HAP-1 (cell line): ENCODE data around the gene CD177.

Source experiments
- DNase-seq, 2 experiments: peaks; one replicate each; pipeline ENCODE4 v3.0.0-alpha.2; 2016 to 2020; ENCODE audit warnings: low spot score in 2 of 2
- H3K27me3 ChIP-seq: fragments of 250-450 bp; sonication (Bioruptor Pico); 2 replicates; pipeline ENCODE4 v1.5.1; 2020; ENCODE audit warnings: low read depth, mild to moderate bottlenecking, moderate library complexity
- H3K36me3 ChIP-seq: fragments of 250-450 bp; sonication (Bioruptor Pico); replicated peaks from 2 replicates; pipeline ENCODE4 v1.5.1; 2020; ENCODE audit warnings: mild to moderate bottlenecking
- H3K4me1 ChIP-seq: fragments of 250-450 bp; sonication (Bioruptor Pico); 2 replicates; pipeline ENCODE4 v1.5.1; 2020; ENCODE audit warnings: mild to moderate bottlenecking
- H3K4me3 ChIP-seq: fragments of 250-450 bp; sonication (Bioruptor Pico); 2 replicates; pipeline ENCODE4 v1.5.1; 2020; ENCODE audit warnings: mild to moderate bottlenecking, moderate library complexity
- H3K9me3 ChIP-seq: fragments of 250-450 bp; sonication (Bioruptor Pico); 2 replicates; pipeline ENCODE4 v1.5.1; 2020; ENCODE audit warnings: mild to moderate bottlenecking, moderate library complexity
- in situ Hi-C: fragments of 300-500 bp; cut with MboI; formaldehyde crosslinking; loops from 3 replicates; pipeline ENCODE4 v1.14.3; 2020; ENCODE audit warnings: low sequenced_read_pairs, inconsistent platforms, mixed read lengths

CD177 gene

DNA sequence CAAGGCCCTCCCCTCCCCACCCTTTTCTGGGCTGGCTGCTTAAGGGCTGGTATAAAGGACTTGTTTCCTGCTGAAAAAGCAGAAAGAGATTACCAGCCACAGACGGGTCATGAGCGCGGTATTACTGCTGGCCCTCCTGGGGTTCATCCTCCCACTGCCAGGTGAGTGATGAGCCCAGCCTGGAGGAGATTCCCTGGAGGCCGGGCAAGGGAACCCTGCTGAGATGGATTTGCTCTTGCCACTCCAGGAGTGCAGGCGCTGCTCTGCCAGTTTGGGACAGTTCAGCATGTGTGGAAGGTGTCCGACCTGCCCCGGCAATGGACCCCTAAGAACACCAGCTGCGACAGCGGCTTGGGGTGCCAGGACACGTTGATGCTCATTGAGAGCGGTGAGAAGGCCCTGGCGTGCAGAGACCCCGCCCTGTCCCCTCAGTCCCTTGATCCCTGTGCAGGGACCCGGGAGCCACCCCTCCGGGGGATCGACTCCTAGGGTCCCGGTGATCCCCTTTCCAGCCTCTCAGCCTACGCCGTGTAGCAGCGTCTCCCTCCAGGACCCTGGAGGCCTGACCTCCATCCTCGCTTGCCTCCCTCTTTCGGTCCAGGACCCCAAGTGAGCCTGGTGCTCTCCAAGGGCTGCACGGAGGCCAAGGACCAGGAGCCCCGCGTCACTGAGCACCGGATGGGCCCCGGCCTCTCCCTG is at the start of gene CD177:
CD177 (plus strand) TSS at position 81 of the 699 bp plus-strand sequence; CDS start at position 110, 29 bp downstream.
- Histone ChIP-seq H3K27me3 (no peaks in the 10 kb centered on the region), H3K4me3 (no peak within 1 kb of the TSS), H3K4me1 (no peaks in the 10 kb centered on the region), H3K9me3 (no peaks in the 10 kb centered on the region), H3K36me3 (no peaks in the 10 kb centered on the region)
- in situ Hi-C loops = no loop called here
- DNase-seq = no peak

DNA sequence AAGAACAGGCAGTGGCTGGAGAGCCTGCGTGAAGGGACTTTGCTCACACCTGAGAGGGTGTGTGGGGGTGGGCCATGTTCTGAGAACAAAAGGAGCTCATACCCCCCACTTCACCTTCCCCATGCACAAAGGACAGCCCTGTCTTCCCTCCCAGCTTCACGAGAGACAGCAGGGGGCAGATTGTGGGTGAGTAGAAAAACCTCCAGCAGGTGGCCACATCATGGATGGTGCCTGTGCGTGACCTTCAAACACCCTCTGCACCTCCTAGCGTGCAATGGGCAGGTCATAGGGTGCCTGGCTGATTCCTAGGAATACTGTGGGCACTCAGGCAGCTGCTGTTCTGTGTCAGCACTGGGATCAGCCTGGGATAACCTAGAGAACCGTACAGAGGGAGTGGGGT is 47.8 kb upstream of the CD177 start:
- Histone ChIP-seq H3K4me3 (no peak overlapping the region), H3K27me3 (0 out of 2 replicates have a peak, but pooled peaks cover 2% of the 10 kb centered on the region), H3K36me3 (no peaks in the 10 kb centered on the region), H3K4me1 (no peaks in the 10 kb centered on the region), H3K9me3 (no peaks in the 10 kb centered on the region; the same call in 1 of the 2 replicates)
- in situ Hi-C loops = no loop called here
- no peak for DNase-seq

GRCh38 chr19:43306097-43306496 is 47.4 kb upstream of the CD177 start:
- in situ Hi-C loops = no loop called here
- no peaks in the 10 kb centered on the region for H3K36me3 ChIP-seq
- H3K4me1 ChIP-seq = no peaks in the 10 kb centered on the region
- 0 out of 2 replicates have a peak, but pooled peaks cover 2% of the 10 kb centered on the region for H3K27me3 ChIP-seq
- no peak for DNase-seq
- H3K4me3 ChIP-seq = no peak overlapping the region
- no peaks in the 10 kb centered on the region; the same call in 1 of the 2 replicates for H3K9me3 ChIP-seq

DNA sequence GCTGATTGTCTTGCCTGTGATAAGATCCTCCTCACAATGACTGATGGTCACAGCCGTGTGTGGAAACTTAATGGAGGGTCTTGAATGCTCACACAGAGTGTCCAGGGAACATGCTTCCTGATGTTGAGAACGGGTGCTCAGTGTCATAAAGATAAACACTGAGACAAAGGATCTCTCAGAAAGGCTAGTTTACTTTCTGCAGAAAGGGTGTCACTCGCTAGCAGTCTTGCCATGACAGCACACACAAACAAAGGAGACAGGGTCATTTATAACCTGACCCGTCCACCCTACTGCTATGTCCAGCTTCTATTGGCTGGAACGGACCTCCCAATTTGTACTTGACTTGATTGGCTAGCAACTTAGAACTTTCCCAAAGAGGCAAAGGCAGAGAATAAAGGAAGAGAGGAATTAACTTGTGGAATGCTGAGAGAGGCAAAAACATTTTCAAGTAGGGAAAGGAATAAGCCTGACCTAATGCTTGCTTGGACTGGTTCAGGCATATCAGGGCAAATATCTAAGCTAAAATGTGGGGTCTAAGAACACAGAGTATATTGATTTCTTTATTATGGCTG is 45.2 kb upstream of the CD177 start:
- no peak overlapping the region for H3K4me3 ChIP-seq
- H3K4me1 ChIP-seq = no peaks in the 10 kb centered on the region
- H3K9me3 ChIP-seq = no peaks in the 10 kb centered on the region; the same call in 1 of the 2 replicates
- in situ Hi-C loops = no loop called here
- no peaks in the 10 kb centered on the region for H3K36me3 ChIP-seq
- no peaks in the 10 kb centered on the region for H3K27me3 ChIP-seq
- DNase-seq = no peak

GRCh38 chr19:43309466-43309865 is 44.0 kb upstream of the CD177 start:
- in situ Hi-C loops = no loop called here

DNA sequence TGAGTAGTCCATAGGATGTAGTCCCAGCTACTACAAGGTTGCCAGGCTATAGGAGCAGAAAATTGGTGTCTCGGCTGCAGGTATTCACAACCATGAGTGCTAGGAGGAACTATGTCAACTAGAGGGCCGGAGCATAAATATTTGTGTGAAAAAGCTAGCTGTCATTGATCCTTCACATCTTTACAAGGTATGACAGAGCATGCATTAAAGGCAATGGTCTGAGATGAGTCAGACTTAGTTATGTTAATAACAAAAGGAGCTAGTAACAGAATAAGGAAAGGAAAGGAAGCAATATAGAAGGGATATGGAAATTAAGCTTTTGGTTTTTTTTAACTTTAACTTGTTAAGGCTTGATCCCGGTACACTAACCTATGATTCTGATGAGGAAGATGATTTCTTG is 43.3 kb upstream of the CD177 start:
- peaks cover 2% of the 10 kb centered on the region; the same call in 1 of the 2 replicates for H3K9me3 ChIP-seq
- H3K27me3 ChIP-seq = no peaks in the 10 kb centered on the region
- no peaks in the 10 kb centered on the region for H3K4me1 ChIP-seq
- no peak for DNase-seq
- in situ Hi-C loops = no loop called here
- H3K36me3 ChIP-seq = no peaks in the 10 kb centered on the region
- H3K4me3 ChIP-seq = no peak overlapping the region

More at GRCh38 chr19:43309466-43309865, 44.0 kb upstream of the CD177 start:
- H3K27me3 ChIP-seq = no peaks in the 10 kb centered on the region
- no peak overlapping the region for H3K4me3 ChIP-seq
- H3K4me1 ChIP-seq = no peaks in the 10 kb centered on the region
- H3K36me3 ChIP-seq = no peaks in the 10 kb centered on the region
- H3K9me3 ChIP-seq = no peaks in the 10 kb centered on the region; the same call in 1 of the 2 replicates
- no peak for DNase-seq

- no peak for DNase-seq
- no peaks in the 10 kb centered on the region for H3K36me3 ChIP-seq
- H3K27me3 ChIP-seq = no peaks in the 10 kb centered on the region
- peaks cover 2% of the 10 kb centered on the region; the same call in 1 of the 2 replicates for H3K9me3 ChIP-seq
- in situ Hi-C loops = no loop called here
- no peak overlapping the region for H3K4me3 ChIP-seq
- no peaks in the 10 kb centered on the region for H3K4me1 ChIP-seq
These were observed 42.2 kb upstream of the CD177 start for GRCh38 chr19:43311256-43311655.

DNA sequence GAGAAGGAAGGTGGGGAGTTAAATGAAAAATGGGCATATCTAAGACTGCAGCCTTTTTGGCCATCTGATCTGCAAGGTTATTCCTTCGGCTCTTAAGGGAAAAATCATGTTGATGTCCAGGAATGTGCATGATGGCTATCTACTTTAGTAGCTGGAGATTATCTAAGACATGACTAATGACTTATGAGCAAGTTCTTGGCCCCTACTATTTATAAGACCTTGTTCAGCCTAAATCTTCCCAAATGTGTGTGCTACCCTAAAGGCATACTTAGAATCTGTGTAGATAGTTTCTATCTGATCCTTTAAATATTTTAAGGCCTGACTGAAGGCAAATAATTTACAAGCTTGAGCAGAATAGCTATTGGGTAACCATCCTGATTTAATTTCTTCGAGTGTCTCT is 41.8 kb upstream of the CD177 start:
- H3K27me3 ChIP-seq = no peaks in the 10 kb centered on the region
- no peak overlapping the region for H3K4me3 ChIP-seq
- DNase-seq = no peak
- peaks cover 2% of the 10 kb centered on the region; the same call in 1 of the 2 replicates for H3K9me3 ChIP-seq
- no peaks in the 10 kb centered on the region for H3K36me3 ChIP-seq
- in situ Hi-C loops = no loop called here
- no peaks in the 10 kb centered on the region for H3K4me1 ChIP-seq

DNA sequence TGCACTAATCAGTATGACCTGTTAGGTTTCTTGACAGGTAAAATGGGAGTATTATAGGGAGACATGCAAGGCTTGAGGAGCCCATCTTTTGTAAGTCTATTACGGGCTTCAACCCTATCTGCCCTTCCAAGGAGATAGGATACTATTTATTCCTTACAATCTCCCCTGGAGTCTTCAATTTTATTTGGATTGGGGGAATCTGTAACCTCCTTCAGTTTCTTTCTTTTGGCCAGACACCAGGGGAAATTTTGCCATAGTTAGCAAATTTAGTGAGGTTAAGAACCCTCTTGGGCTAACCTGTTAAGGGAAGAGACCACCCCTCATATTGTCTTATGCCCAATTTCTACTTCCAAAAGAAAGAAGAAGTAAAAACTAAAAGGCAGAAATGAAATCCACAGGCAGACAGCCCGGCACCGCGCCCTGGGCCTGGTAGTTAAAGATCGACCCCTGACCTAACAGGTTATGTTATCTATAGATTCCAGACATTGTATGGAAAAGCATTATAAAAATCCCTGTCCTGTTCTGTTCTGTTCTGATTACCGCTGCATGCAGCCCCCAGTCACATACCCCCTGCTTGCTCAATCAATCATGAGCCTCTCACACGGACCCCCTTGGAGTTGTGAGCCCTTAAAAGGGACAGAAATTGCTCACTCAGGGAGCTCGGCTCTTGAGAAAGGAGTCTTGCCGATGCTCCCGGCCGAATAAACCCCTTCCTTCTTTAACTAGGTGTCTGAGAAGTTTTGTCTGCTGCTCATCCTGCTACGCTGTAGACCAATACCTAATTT is 39.6 kb upstream of the CD177 start:
- peaks cover 2% of the 10 kb centered on the region; the same call in 1 of the 2 replicates for H3K9me3 ChIP-seq
- H3K4me3 ChIP-seq = no peak overlapping the region
- peaks cover 11% of the 10 kb centered on the region for H3K4me1 ChIP-seq
- no peaks in the 10 kb centered on the region for H3K27me3 ChIP-seq
- H3K36me3 ChIP-seq = no peaks in the 10 kb centered on the region
- in situ Hi-C loops = no loop called here
- DNase-seq = no peak

- Histone ChIP-seq H3K36me3 (no peaks in the 10 kb centered on the region), H3K9me3 (peaks cover 2% of the 10 kb centered on the region; the same call in 1 of the 2 replicates), H3K4me1 (peaks cover 19% of the 10 kb centered on the region), H3K4me3 (no peak overlapping the region), H3K27me3 (no peaks in the 10 kb centered on the region)
- no peak for DNase-seq
- in situ Hi-C loops = no loop called here
These were observed 37.6 kb upstream of the CD177 start for GRCh38 chr19:43315851-43316250.

DNA sequence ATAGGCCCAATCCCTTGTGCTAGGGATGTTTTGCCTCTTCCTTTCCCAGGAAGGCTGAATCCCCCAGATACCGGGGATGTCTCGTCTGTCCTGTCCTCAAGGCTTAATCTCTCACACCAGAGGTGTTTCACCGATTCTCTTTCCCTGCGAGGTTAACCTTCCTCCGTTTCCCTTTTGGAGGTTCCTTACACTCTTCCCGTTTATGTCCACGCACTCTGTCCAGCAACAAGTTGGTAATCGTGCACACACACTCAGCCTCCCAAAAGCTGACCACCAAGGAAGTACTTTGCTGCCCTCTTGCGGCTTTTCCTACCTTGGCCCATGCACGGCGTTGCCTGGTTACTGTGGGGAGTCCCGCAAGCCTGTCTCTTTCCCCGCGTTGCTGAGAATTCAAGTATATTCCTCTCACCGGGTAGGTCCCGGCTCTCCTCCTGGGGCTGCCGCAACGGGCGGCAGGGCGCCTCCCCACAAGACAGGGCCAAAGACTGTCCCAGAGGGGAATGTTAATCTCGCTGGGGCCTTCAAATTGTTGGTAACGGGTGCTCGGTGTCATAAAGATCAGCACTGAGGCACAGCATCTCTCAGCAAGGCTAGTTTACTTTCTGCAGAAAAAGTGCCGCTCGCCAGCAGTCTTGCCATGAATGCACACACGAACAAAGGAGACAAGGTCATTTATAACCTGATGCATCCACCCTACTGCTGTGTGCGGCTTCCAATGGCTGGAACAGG is 36.7 kb upstream of the CD177 start:
- Histone ChIP-seq H3K9me3 (peaks cover 2% of the 10 kb centered on the region; the same call in 1 of the 2 replicates), H3K27me3 (no peaks in the 10 kb centered on the region), H3K4me3 (no peak overlapping the region), H3K4me1 (peaks cover 23% of the 10 kb centered on the region), H3K36me3 (no peaks in the 10 kb centered on the region)
- DNase-seq = peak; percentile 19 to 65
- in situ Hi-C loops = no loop called here

GRCh38 chr19:43318203-43318602 is 35.3 kb upstream of the CD177 start:
- no peaks in the 10 kb centered on the region for H3K27me3 ChIP-seq
- no peak overlapping the region for H3K4me3 ChIP-seq
- no peak for DNase-seq
- no peaks in the 10 kb centered on the region for H3K36me3 ChIP-seq
- in situ Hi-C loops = no loop called here
- H3K9me3 ChIP-seq = peaks cover 2% of the 10 kb centered on the region; the same call in 1 of the 2 replicates
- H3K4me1 ChIP-seq = peaks cover 36% of the 10 kb centered on the region

DNA sequence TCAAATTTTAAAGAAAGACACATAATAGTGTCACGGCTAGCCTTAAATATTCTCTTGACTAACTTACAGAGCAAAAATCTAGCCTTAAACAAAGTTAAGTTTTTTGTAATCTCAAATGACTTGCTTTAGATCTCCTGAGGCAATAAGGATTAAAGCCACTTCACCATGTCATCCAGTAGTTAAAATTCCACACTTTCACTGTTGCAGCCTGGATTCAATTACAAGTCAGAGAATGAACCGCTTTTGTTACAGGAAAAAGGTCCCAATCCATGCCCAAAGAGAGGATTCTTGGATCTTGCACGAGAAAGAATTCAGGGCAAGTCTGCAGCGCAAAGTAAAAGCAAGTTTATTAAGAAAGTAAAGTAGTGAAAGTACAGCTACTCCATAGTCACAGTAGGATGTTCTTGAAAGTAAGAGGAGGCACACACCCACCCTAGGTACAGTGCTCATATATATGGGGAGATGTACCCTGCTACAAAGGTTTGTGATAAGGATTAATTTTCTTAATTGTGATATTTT is 34.6 kb upstream of the CD177 start:
- H3K9me3 ChIP-seq = peaks cover 2% of the 10 kb centered on the region; the same call in 1 of the 2 replicates
- in situ Hi-C loops = no loop called here

More for the DNA sequence above, 34.6 kb upstream of the CD177 start:
- Histone ChIP-seq H3K36me3 (no peaks in the 10 kb centered on the region), H3K27me3 (no peaks in the 10 kb centered on the region), H3K4me3 (no peak overlapping the region), H3K4me1 (peaks cover 39% of the 10 kb centered on the region)
- peak; percentile 37 to 83 for DNase-seq
